Measurements from ENCODE around the gene URAD.

GRCh38 chr13:27967736-27968315 is 20.7 kb downstream of the URAD start:
- TF ChIP-seq CTCF (IDR thresholded peaks at IDR 0.05) (no peak), POLR2A (IDR thresholded peaks at IDR 0.05) (no peak)
